B cell (primary cell): ENCODE results near the gene ST6GALNAC3. TPM values are rescaled to one million over a fixed set of nuclear protein-coding genes. Genes with fewer than 3 reads are reported as not detected.

ENCODE experiments used
- ATAC-seq: fragments of 200-7000 bp; cut with Tn5 transposase; one replicate; pipeline ENCODE4 v1.10.0; 2021; ENCODE audit warnings: low read depth, mild to moderate bottlenecking, moderate number of reproducible peaks, moderate library complexity
- CTCF ChIA-PET: fragments of 350-600 bp; sonication (Branson Sonifier 250); formaldehyde crosslinking; loops from one replicate; lab custom pipeline; 2021; ENCODE audit warnings: antibody characterized with exemption, inconsistent platforms; lab: Charles Lee
- POLR2A ChIA-PET: fragments of 350-600 bp; sonication (Branson Sonifier 250); formaldehyde crosslinking; loops from one replicate; lab custom pipeline; 2021; ENCODE audit warnings: antibody characterized with exemption; lab: Charles Lee
- DNase-seq: peaks from one replicate; pipeline ENCODE4 v3.0.0; 2013
- H2AFZ ChIP-seq: 2 replicates; pipeline ENCODE4 v1.6.1; 2012; ENCODE audit warnings: mild to moderate bottlenecking, low read depth, low read length; ENCODE audit not compliant: insufficient read depth, poor library complexity, severe bottlenecking
- H3K27ac ChIP-seq, 2 donors: 1 replicate in 1 of 2; 2 replicates in 1 of 2; pipeline ENCODE4 v1.5.1; 2012 to 2013; ENCODE audit warnings: low read length in 2 of 2, mild to moderate bottlenecking in 2 of 2, moderate library complexity in 1 of 2
- H3K27me3 ChIP-seq, 4 experiments: fragments of 200-600 bp in 1 of 4; sonication (generic) in 1 of 4; replicated peaks in 1 of 4; 1 replicate in 2 of 4; 2 replicates in 2 of 4; pipeline versions ENCODE4 v1.6.1 to v1.7.0; 2013 to 2016; ENCODE audit warnings: low read length in 3 of 4, mild to moderate bottlenecking in 2 of 4, mixed read lengths in 1 of 4, moderate library complexity in 1 of 4; ENCODE audit not compliant: insufficient read depth in 4 of 4, control insufficient read depth in 3 of 4; ENCODE audit errors: control extremely low read depth in 1 of 4
- H3K36me3 ChIP-seq, 2 experiments: replicated peaks in 1 of 2; 1 replicate in 1 of 2; 2 replicates in 1 of 2; pipeline versions ENCODE4 v1.6.1 to v1.7.1; 2013; ENCODE audit warnings: low read length in 1 of 2; ENCODE audit not compliant: insufficient read depth in 2 of 2, control insufficient read depth in 1 of 2; ENCODE audit errors: control extremely low read depth in 1 of 2, extremely low read depth in 1 of 2
- H3K4me1 ChIP-seq, 2 donors: fragments of 200-600 bp in 1 of 2; sonication (generic) in 1 of 2; 1 replicate in 1 of 2; 2 replicates in 1 of 2; pipeline versions ENCODE4 v1.5.1 to v1.6.1; 2013 to 2017; ENCODE audit warnings: low read length in 2 of 2; ENCODE audit not compliant: control insufficient read depth in 2 of 2, insufficient read depth in 2 of 2
- H3K4me2 ChIP-seq: replicated peaks from 2 replicates; pipeline ENCODE3; 2012; ENCODE audit warnings: mild to moderate bottlenecking, low read depth, low read length; ENCODE audit not compliant: poor library complexity, severe bottlenecking
- H3K4me3 ChIP-seq, 5 experiments: fragments of 200-600 bp in 1 of 5; sonication (generic) in 1 of 5; 1 replicate in 3 of 5; 2 replicates in 2 of 5; pipeline versions ENCODE4 v1.5.1 to v1.7.0; 2011 to 2016; ENCODE audit warnings: low read length in 4 of 5, mild to moderate bottlenecking in 4 of 5, low read depth in 2 of 5, control low read depth in 1 of 5, moderate library complexity in 1 of 5; ENCODE audit not compliant: insufficient read depth in 1 of 5; ENCODE audit errors: control extremely low read depth in 1 of 5, extremely low read depth in 1 of 5
- H3K79me2 ChIP-seq: fragments of 200-600 bp; sonication (generic); one replicate; pipeline ENCODE4 v1.6.0; 2016; ENCODE audit warnings: low read length; ENCODE audit not compliant: control insufficient read depth, insufficient read depth
- H3K9ac ChIP-seq: fragments of 200-600 bp; sonication (generic); 2 replicates; pipeline ENCODE4 v1.6.1; 2017; ENCODE audit warnings: mild to moderate bottlenecking, low read length, moderate library complexity
- H3K9me3 ChIP-seq, 3 donors: one replicate each; pipeline versions ENCODE4 v1.6.1 to v1.7.1; 2013; ENCODE audit warnings: low read length in 2 of 3; ENCODE audit not compliant: control insufficient read depth in 2 of 3, insufficient read depth in 1 of 3; ENCODE audit errors: control extremely low read depth in 1 of 3
- H4K20me1 ChIP-seq: 2 replicates; pipeline ENCODE4 v1.6.0; 2012; ENCODE audit warnings: mild to moderate bottlenecking, low read length; ENCODE audit not compliant: insufficient read depth, control insufficient read depth, poor library complexity, severe bottlenecking
- H3K27ac Mint-ChIP-seq: one replicate; pipeline ENCODE4 v1.8.0; 2021; ENCODE audit warnings: mixed read lengths
- H3K27me3 Mint-ChIP-seq: one replicate; pipeline ENCODE4 v1.8.0; 2021; ENCODE audit warnings: mixed read lengths
- H3K4me1 Mint-ChIP-seq: one replicate; pipeline ENCODE4 v1.8.0; 2021; ENCODE audit warnings: mixed read lengths
- H3K4me3 Mint-ChIP-seq: one replicate; pipeline ENCODE4 v1.8.0; 2021; ENCODE audit warnings: mixed read lengths
- H3K9me3 Mint-ChIP-seq: one replicate; pipeline ENCODE4 v1.8.0; 2022; ENCODE audit warnings: mixed read lengths; ENCODE audit not compliant: insufficient read depth
- CTCF ChIP-seq: fragments of 200-600 bp; IDR thresholded peaks from one replicate; pipeline ENCODE4 v1.8.0; 2022; ENCODE audit warnings: antibody characterized with exemption, mild to moderate bottlenecking
- EZH2 ChIP-seq: IDR thresholded peaks from 2 replicates; pipeline ENCODE4 v1.6.1; 2012; ENCODE audit warnings: borderline replicate concordance, low read depth, mild to moderate bottlenecking, moderate library complexity, low read length; ENCODE audit not compliant: insufficient read depth, poor library complexity, severe bottlenecking
- WGBS: methylation state at CpG from one replicate; pipeline ENCODE4 v1.1.5; 2013; ENCODE audit warnings: missing lambda C conversion rate; ENCODE audit not compliant: insufficient coverage; 5-methylcytosine and 5-hydroxymethylcytosine counted together
- intact Hi-C: fragments of 100-400 bp; cut with micrococcal nuclease; formaldehyde crosslinking; loops from one replicate; pipeline ENCODE4 v1.10.0; 2022
- polyA plus RNA-seq: library from polyadenylated mRNA; depleted of rRNA; stranded (reverse); fragments of >200 nt; gene quantifications from 2 replicates; pipeline ENCODE4 v1.2.3, GENCODE V29; 2012
- total RNA-seq, 2 donors: library from RNA; stranded (reverse); fragments of 120-200 nt in 1 of 2; gene quantifications; 1 replicate in 1 of 2; 2 replicates in 1 of 2; pipeline versions ENCODE4 v1.2.3 to v1.2.4, GENCODE V29; 2013 to 2022

The ST6GALNAC3 gene
- total and polyA plus RNA-seq, 2 donors (not counting 1 experiment from before 2014, with no cell fraction given), result 3.0 to 17.3 TPM

- no peaks in the 10 kb centered on the region for H3K36me3 ChIP-seq
- H3K27me3 ChIP-seq, result no peaks in the 10 kb centered on the region
- H4K20me1 ChIP-seq, result no peaks in the 10 kb centered on the region
- no peaks in the 10 kb centered on the region for H3K9me3 ChIP-seq
- POLR2A ChIA-PET, result interaction anchor here (0.9 kb wide), 1 partner anchor 75 kb away, joined by 3 read pairs; no protein-coding TSS in a partner anchor
- H3K4me3 ChIP-seq, result peak overlapping the region in 2 of 5 experiments; percentile 10 to 23
- ATAC-seq (peak; percentile 82), DNase-seq (peak; percentile 57)
- H3K4me1 Mint-ChIP-seq, result peaks cover 17% of the 10 kb centered on the region
- peak overlapping the region; percentile 87 for H3K27ac Mint-ChIP-seq
- intact Hi-C loops, result loop anchor here (2.0 kb wide), 1 partner anchor 75 kb away; no protein-coding TSS in a partner anchor
- H3K79me2 ChIP-seq, result peaks cover 3% of the 10 kb centered on the region
- WGBS, result 17% methylated on average over 2 of the region's 3 CpGs
- H2AFZ ChIP-seq, result peak overlapping the region; percentile 4
- peak overlapping the region; percentile 64 for H3K4me2 ChIP-seq
- H3K27ac ChIP-seq, result peak overlapping the region; percentile 25 to 65
- peak overlapping the region; percentile 73 for H3K4me3 Mint-ChIP-seq
- H3K27me3 Mint-ChIP-seq, result no peaks in the 10 kb centered on the region
- H3K4me1 ChIP-seq, result peaks cover 13 to 25% of the 10 kb centered on the region in 2 donors
- CTCF ChIA-PET, result interaction anchor here (0.8 to 1.4 kb wide), 3 partner anchors 9 to 65 kb away, joined by 3 to 6 read pairs (median 4); no protein-coding TSS in a partner anchor
- peak overlapping the region; percentile 10 for H3K9ac ChIP-seq
- no peaks in the 10 kb centered on the region for H3K9me3 Mint-ChIP-seq
- TF ChIP-seq CTCF, result no peak
- no peak for TF ChIP-seq EZH2
These were observed 144.8 kb downstream of the ST6GALNAC3 start for GRCh38 chr1:76219366-76219818.

GRCh38 chr1:76224752-76225151 lies 150.2 kb downstream of the ST6GALNAC3 start:
- Mint-ChIP-seq H3K27me3 (no peaks in the 10 kb centered on the region), H3K9me3 (no peaks in the 10 kb centered on the region), H3K27ac (no peak overlapping the region), H3K4me1 (peaks cover 27% of the 10 kb centered on the region), H3K4me3 (no peak overlapping the region)
- Histone ChIP-seq H3K36me3 (no peaks in the 10 kb centered on the region), H3K79me2 (peaks cover 3% of the 10 kb centered on the region), H3K27ac (no peak overlapping the region), H3K4me3 (no peak overlapping the region), H3K4me1 (peaks cover 7 to 27% of the 10 kb centered on the region in 2 donors), H3K27me3 (no peaks in the 10 kb centered on the region), H3K4me2 (no peak overlapping the region), H3K9me3 (no peaks in the 10 kb centered on the region), H4K20me1 (no peaks in the 10 kb centered on the region), H2AFZ (no peak overlapping the region), H3K9ac (no peak overlapping the region)
- no peak for TF ChIP-seq CTCF
- TF ChIP-seq EZH2, result no peak
- intact Hi-C loops, result no loop called here
- CTCF ChIA-PET, result no interaction called here
- ATAC-seq, result no peak
- WGBS, result 39% methylated on average over 2 of the region's 3 CpGs
- POLR2A ChIA-PET, result no interaction called here
- no peak for DNase-seq
